Smooth muscle cell of the coronary artery (primary cell): Measurements from ENCODE around the gene SH3GL2. TPM values are rescaled to one million over a fixed set of nuclear protein-coding genes. Genes with fewer than 3 reads are reported as not detected.

Experiments
- total RNA-seq: library from RNA; depleted of rRNA; stranded (reverse); fragments of >200 nt; gene quantifications from 2 replicates; pipeline ENCODE4 v1.2.3, GENCODE V29; 2014; ENCODE audit warnings: low replicate concordance

Gene SH3GL2
- total RNA-seq = not detected in 2 replicates

GRCh38 chr9:17578911-17579793 is at the start of gene SH3GL2:
TSS of gene SH3GL2 (plus strand) at chr9:17579066.

